SK-N-SH treated with all-trans-retinoic acid at 6 μM for 48 hours (cell line): ENCODE results near the gene TMEM150A.

Source experiments
- GLIS3 ChIP-seq: fragments of 250-450 bp; sonication (Bioruptor Pico); IDR thresholded peaks from 2 replicates; pipeline ENCODE4 v1.5.0; 2020; ENCODE audit warnings: mild to moderate bottlenecking, moderate library complexity
- ISL1 ChIP-seq: fragments of 250-450 bp; sonication (Bioruptor Pico); IDR thresholded peaks from 2 replicates; pipeline ENCODE4 v2.1.2; 2022; ENCODE audit warnings: mild to moderate bottlenecking, moderate library complexity
- RARB ChIP-seq: fragments of 250-450 bp; sonication (Bioruptor Pico); IDR thresholded peaks from 2 replicates; pipeline ENCODE4 v1.8.0; 2021; ENCODE audit warnings: mild to moderate bottlenecking, moderate library complexity
- ZC3H10 ChIP-seq: fragments of 250-450 bp; sonication (Bioruptor Pico); IDR thresholded peaks from 2 replicates; pipeline ENCODE4 v1.5.1; 2021; ENCODE audit warnings: mild to moderate bottlenecking, moderate library complexity
- ZNF8 ChIP-seq: fragments of 450-650 bp; formaldehyde crosslinking; IDR thresholded peaks from 2 replicates; pipeline ENCODE4 v1.5.0; 2020; ENCODE audit warnings: mild to moderate bottlenecking, moderate library complexity
- TF ChIP-seq, protein P1 (sequence below): fragments of 250-450 bp; sonication (Bioruptor Pico); IDR thresholded peaks from 2 replicates; pipeline ENCODE4 v1.8.0; 2020; ENCODE audit warnings: mild to moderate bottlenecking, moderate library complexity, borderline replicate concordance

DNA sequence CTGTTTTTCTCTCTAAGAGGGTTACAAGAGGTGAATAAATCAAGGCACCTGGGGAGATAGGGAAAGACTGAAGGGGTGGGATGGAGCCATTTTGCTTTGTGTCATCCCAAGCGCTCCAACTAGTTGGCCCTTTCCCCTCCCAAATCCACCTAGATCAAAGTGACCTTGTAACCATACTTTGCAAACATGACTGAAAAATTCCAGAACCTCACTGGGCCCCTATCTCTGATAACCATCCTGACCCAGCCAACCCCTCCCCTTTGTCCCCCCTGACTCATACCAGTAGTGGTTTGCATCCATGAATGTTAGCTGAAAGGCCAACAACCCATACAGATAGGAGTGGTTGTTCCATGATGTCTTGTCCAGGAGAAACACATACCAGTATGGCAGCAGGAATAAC lies 44.3 kb downstream of the TMEM150A start:
- TF ChIP-seq ISL1 (CRISPR knock-in tag) (no peak), ZC3H10 (CRISPR knock-in tag) (no peak), ZNF8 (no peak), RARB (CRISPR knock-in tag) (no peak), GLIS3 (CRISPR knock-in tag) (no peak)
- TF ChIP-seq, protein P1, sequence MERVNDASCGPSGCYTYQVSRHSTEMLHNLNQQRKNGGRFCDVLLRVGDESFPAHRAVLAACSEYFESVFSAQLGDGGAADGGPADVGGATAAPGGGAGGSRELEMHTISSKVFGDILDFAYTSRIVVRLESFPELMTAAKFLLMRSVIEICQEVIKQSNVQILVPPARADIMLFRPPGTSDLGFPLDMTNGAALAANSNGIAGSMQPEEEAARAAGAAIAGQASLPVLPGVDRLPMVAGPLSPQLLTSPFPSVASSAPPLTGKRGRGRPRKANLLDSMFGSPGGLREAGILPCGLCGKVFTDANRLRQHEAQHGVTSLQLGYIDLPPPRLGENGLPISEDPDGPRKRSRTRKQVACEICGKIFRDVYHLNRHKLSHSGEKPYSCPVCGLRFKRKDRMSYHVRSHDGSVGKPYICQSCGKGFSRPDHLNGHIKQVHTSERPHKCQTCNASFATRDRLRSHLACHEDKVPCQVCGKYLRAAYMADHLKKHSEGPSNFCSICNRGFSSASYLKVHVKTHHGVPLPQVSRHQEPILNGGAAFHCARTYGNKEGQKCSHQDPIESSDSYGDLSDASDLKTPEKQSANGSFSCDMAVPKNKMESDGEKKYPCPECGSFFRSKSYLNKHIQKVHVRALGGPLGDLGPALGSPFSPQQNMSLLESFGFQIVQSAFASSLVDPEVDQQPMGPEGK (CRISPR knock-in tag): no peak
